H1 (cell line): ENCODE data around the gene GPR63. TPM values are rescaled to one million over a fixed set of nuclear protein-coding genes. Genes with fewer than 3 reads are reported as not detected.

ENCODE experiments used
- CTCF ChIA-PET: fragments of 300-600 bp; sonication (Branson Sonifier 250); formaldehyde crosslinking; loops from one replicate; lab custom pipeline; 2021; ENCODE audit not compliant: partially characterized antibody; lab: Charles Lee
- POLR2A ChIA-PET: fragments of 300-600 bp; sonication (Branson Sonifier 250); formaldehyde crosslinking; loops from one replicate; lab custom pipeline; 2021; ENCODE audit warnings: inconsistent platforms; ENCODE audit not compliant: partially characterized antibody; lab: Charles Lee
- DNase-seq, 2 experiments: peaks; one replicate each; pipeline versions ENCODE4 v3.0.0 to v3.0.0-alpha.2; 2010 to 2022; ENCODE audit warnings: low spot score in 2 of 2, low read depth in 1 of 2, mixed read lengths in 1 of 2
- FAIRE-seq: peaks from 2 replicates; lab custom pipeline; 2011; peaks lifted over from hg19 to GRCh38; lab: Jason Lieb, UNC
- H2AFZ ChIP-seq: 2 replicates; pipeline ENCODE4 v1.8.1; 2012; ENCODE audit warnings: low read length, inconsistent platforms
- H2AK5ac ChIP-seq: 2 replicates; pipeline ENCODE4 v1.6.1; 2013; ENCODE audit warnings: low read depth, low read length
- H2BK120ac ChIP-seq: replicated peaks from 2 replicates; pipeline ENCODE3; 2013; ENCODE audit warnings: low read depth, low read length, inconsistent platforms
- H2BK12ac ChIP-seq: 2 replicates; pipeline ENCODE4 v1.6.1; 2013; ENCODE audit warnings: low read depth, low read length
- H2BK15ac ChIP-seq: 2 replicates; pipeline ENCODE4 v1.6.1; 2013; ENCODE audit warnings: low read length
- H2BK20ac ChIP-seq: 2 replicates; pipeline ENCODE4 v1.6.1; 2013; ENCODE audit warnings: low read length
- H2BK5ac ChIP-seq: 2 replicates; pipeline ENCODE4 v1.6.1; 2013; ENCODE audit warnings: low read depth, low read length
- H3K14ac ChIP-seq: 2 replicates; pipeline ENCODE4 v1.6.1; 2013; ENCODE audit warnings: inconsistent platforms; ENCODE audit not compliant: insufficient read length
- H3K18ac ChIP-seq: 2 replicates; pipeline ENCODE4 v1.6.1; 2013; ENCODE audit warnings: low read length; ENCODE audit errors: extremely low read depth
- H3K23ac ChIP-seq: 2 replicates; pipeline ENCODE4 v1.6.1; 2013; ENCODE audit warnings: inconsistent platforms; ENCODE audit not compliant: insufficient read length
- H3K23me2 ChIP-seq: 2 replicates; pipeline ENCODE4 v1.6.1; 2013; ENCODE audit warnings: low read depth, low read length
- H3K27ac ChIP-seq: 2 replicates; pipeline ENCODE4 v1.6.1; 2011; ENCODE audit warnings: low read depth, low read length, inconsistent platforms
- H3K27me3 ChIP-seq, 4 experiments: replicated peaks in 1 of 4; 1 replicate in 1 of 4; 2 replicates in 3 of 4; pipeline versions ENCODE4 v1.6.1 to v1.8.1; 2011 to 2013; ENCODE audit warnings: low read length in 3 of 4, mild to moderate bottlenecking in 3 of 4, inconsistent platforms in 2 of 4, mixed read lengths in 2 of 4, moderate library complexity in 1 of 4; ENCODE audit not compliant: control insufficient read depth in 3 of 4, insufficient read depth in 3 of 4; ENCODE audit errors: extremely low read depth in 1 of 4
- H3K36me3 ChIP-seq, 4 experiments: 2 replicates each; pipeline versions ENCODE4 v1.6.1 to v1.8.1; 2011 to 2013; ENCODE audit warnings: mild to moderate bottlenecking in 4 of 4, low read length in 3 of 4, moderate library complexity in 2 of 4, control low read depth in 1 of 4, inconsistent platforms in 1 of 4; ENCODE audit not compliant: insufficient read depth in 4 of 4, control insufficient read depth in 2 of 4
- H3K4ac ChIP-seq: replicated peaks from 2 replicates; pipeline ENCODE3; 2013; ENCODE audit warnings: low read length, low read depth, mixed read lengths, inconsistent platforms; ENCODE audit not compliant: insufficient read length
- H3K4me1 ChIP-seq, 4 experiments: replicated peaks in 1 of 4; 1 replicate in 1 of 4; 2 replicates in 3 of 4; pipeline versions ENCODE4 v1.6.1 to v1.8.1; 2011 to 2013; ENCODE audit warnings: low read length in 3 of 4, inconsistent platforms in 2 of 4, mixed read lengths in 1 of 4; ENCODE audit not compliant: insufficient read depth in 4 of 4, control insufficient read depth in 3 of 4
- H3K4me2 ChIP-seq, 2 experiments: 2 replicates each; pipeline versions ENCODE4 v1.6.1 to v1.8.1; 2011 to 2013; ENCODE audit warnings: low read depth in 2 of 2, low read length in 2 of 2, control low read depth in 1 of 2, inconsistent platforms in 1 of 2, mild to moderate bottlenecking in 1 of 2; ENCODE audit not compliant: insufficient read depth in 1 of 2
- H3K4me3 ChIP-seq, 4 experiments: fragments of 200-600, 300-600 bp in 1 of 4; sonication (generic), shearing (Covaris generic), sonication (Bioruptor Twin) in 1 of 4; 2 replicates each; pipeline versions ENCODE4 v1.5.1 to v1.8.1; 2011 to 2016; ENCODE audit warnings: low read length in 4 of 4, low read depth in 3 of 4, control low read depth in 2 of 4, inconsistent platforms in 2 of 4, mild to moderate bottlenecking in 2 of 4, mixed read lengths in 1 of 4, moderate library complexity in 1 of 4; ENCODE audit not compliant: insufficient read depth in 2 of 4; ENCODE audit errors: extremely low read depth in 1 of 4
- H3K56ac ChIP-seq: replicated peaks from 2 replicates; pipeline ENCODE3; 2013; ENCODE audit warnings: low read depth, mild to moderate bottlenecking, mixed read lengths, low read length, inconsistent platforms; ENCODE audit not compliant: insufficient read length
- H3K79me1 ChIP-seq: 2 replicates; pipeline ENCODE4 v1.6.1; 2013; ENCODE audit warnings: low read depth, low read length, control low read depth
- H3K79me2 ChIP-seq, 2 experiments: 2 replicates each; pipeline versions ENCODE4 v1.6.1 to v1.8.1; 2012 to 2013; ENCODE audit warnings: low read length in 2 of 2, mild to moderate bottlenecking in 2 of 2, inconsistent platforms in 1 of 2; ENCODE audit not compliant: insufficient read depth in 2 of 2, control insufficient read depth in 1 of 2
- H3K9ac ChIP-seq, 4 experiments: replicated peaks in 1 of 4; 1 replicate in 1 of 4; 2 replicates in 3 of 4; pipeline versions ENCODE4 v1.6.1 to v1.8.1; 2011 to 2013; ENCODE audit warnings: low read depth in 3 of 4, low read length in 3 of 4, control low read depth in 2 of 4, mild to moderate bottlenecking in 2 of 4, moderate library complexity in 2 of 4, inconsistent platforms in 1 of 4; ENCODE audit errors: extremely low read depth in 1 of 4
- H3K9me3 ChIP-seq, 2 experiments: 2 replicates each; pipeline versions ENCODE4 v1.6.1 to v1.8.1; 2012 to 2013; ENCODE audit warnings: mild to moderate bottlenecking in 2 of 2, moderate library complexity in 2 of 2, control low read depth in 1 of 2, inconsistent platforms in 1 of 2, low read depth in 1 of 2, low read length in 1 of 2, mixed read lengths in 1 of 2; ENCODE audit not compliant: insufficient read depth in 2 of 2
- H4K20me1 ChIP-seq, 2 experiments: replicated peaks in 1 of 2; 2 replicates each; pipeline versions ENCODE3 to v1.8.1; 2011 to 2013; ENCODE audit warnings: inconsistent platforms in 2 of 2, low read length in 2 of 2, mild to moderate bottlenecking in 1 of 2; ENCODE audit not compliant: insufficient read depth in 2 of 2, control insufficient read depth in 1 of 2
- H4K5ac ChIP-seq: 2 replicates; pipeline ENCODE4 v1.6.1; 2013; ENCODE audit warnings: low read length, low read depth, mixed read lengths, inconsistent platforms; ENCODE audit not compliant: insufficient read length
- H4K8ac ChIP-seq: 2 replicates; pipeline ENCODE4 v1.8.0; 2013; ENCODE audit warnings: mild to moderate bottlenecking, moderate library complexity, low read length, inconsistent platforms; ENCODE audit not compliant: insufficient read depth; ENCODE audit errors: extremely low read depth
- H4K91ac ChIP-seq: replicated peaks from 2 replicates; pipeline ENCODE3; 2013; ENCODE audit warnings: low read length, mixed read lengths, inconsistent platforms; ENCODE audit not compliant: insufficient read length
- SP2 ChIP-seq: IDR thresholded peaks from 2 replicates; pipeline ENCODE4 v1.6.1; 2012; ENCODE audit warnings: mild to moderate bottlenecking, low read length, inconsistent platforms
- polyA plus RNA-seq, 7 experiments: library from polyadenylated mRNA; depleted of rRNA in 3 of 7; stranded (reverse) in 5 of 7; unstranded in 2 of 7; fragments of >200 nt in 5 of 7; fragments of 200-250 nt in 2 of 7; gene quantifications; 1 replicate in 5 of 7; 2 replicates in 1 of 7; 4 replicates in 1 of 7; pipeline versions ENCODE4 v1.2.1 to v1.2.3, GENCODE V29; 2011 to 2013; ENCODE audit warnings: missing spikeins in 2 of 7, mixed read lengths in 2 of 7
- total RNA-seq: library from RNA; stranded (reverse); fragmentation: NEBNext Ultra II Directional; extraction: Animal tissue kit (Norgen Biotek cat#: 25700); gene quantifications from 2 replicates; pipeline ENCODE4 v1.2.1, GENCODE V29; 2021
- TF ChIP-seq, protein P1 (sequence below): fragments of 300-600 bp; sonication (generic); IDR thresholded peaks from 2 replicates; pipeline ENCODE4 v1.7.1; 2012; ENCODE audit warnings: low read length, moderate library complexity, mild to moderate bottlenecking, inconsistent platforms; ENCODE audit not compliant: insufficient replicate concordance

The GPR63 gene
- total and polyA plus RNA-seq, 2 of the 8 experiments (the other 6 are each of a cell fraction or from before 2014, with no cell fraction given): 6.1 to 11.6 TPM

DNA sequence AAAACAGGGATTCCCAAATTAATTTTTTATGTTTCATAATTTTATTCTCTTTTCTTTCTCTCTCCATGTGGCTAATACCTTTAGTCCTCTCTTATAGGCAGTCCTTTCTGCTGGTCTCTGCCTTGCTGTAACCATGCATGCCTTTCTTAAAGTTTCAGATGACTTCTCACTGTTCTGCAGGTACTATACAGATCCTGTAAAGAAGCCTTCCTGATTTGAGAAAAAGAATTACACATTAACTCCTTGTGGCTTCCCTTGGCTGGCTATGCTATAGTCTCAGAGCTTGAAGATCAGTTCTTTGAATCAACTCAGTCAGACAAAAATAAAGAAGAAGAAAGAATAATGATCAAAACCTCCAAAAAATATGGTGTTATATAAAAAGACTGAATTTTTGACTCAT, 7.3 kb upstream of the GPR63 start:
- H2AFZ ChIP-seq: no peak overlapping the region
- no peak overlapping the region for H2BK12ac ChIP-seq
- no peaks in the 10 kb centered on the region for H3K36me3 ChIP-seq
- no peak overlapping the region for H3K56ac ChIP-seq
- no peak overlapping the region for H4K8ac ChIP-seq
- FAIRE-seq: no peak
- H3K9ac ChIP-seq: no peak overlapping the region
- H3K18ac ChIP-seq: no peak overlapping the region
- no peak overlapping the region for H3K4me3 ChIP-seq
- H2BK15ac ChIP-seq: no peak overlapping the region
- H4K20me1 ChIP-seq: no peaks in the 10 kb centered on the region
- H3K79me1 ChIP-seq: no peaks in the 10 kb centered on the region
- H2BK120ac ChIP-seq: no peak overlapping the region
- H3K4me2 ChIP-seq: no peak overlapping the region
- no peak overlapping the region for H2BK20ac ChIP-seq
- DNase-seq: no peak
- H3K79me2 ChIP-seq: no peaks in the 10 kb centered on the region
- H3K27ac ChIP-seq: no peak overlapping the region
- no peaks in the 10 kb centered on the region for H3K23me2 ChIP-seq
- H3K27me3 ChIP-seq: no peaks in the 10 kb centered on the region
- H2AK5ac ChIP-seq: no peak overlapping the region
- no peaks in the 10 kb centered on the region for H3K4me1 ChIP-seq
- H4K91ac ChIP-seq: no peak overlapping the region
- CTCF ChIA-PET: interaction anchor here (1.0 kb wide), 1 partner anchor 10 kb away, joined by 3 read pairs; no protein-coding TSS in a partner anchor
- POLR2A ChIA-PET: no interaction called here
- no peak overlapping the region for H3K4ac ChIP-seq
- no peak overlapping the region for H3K23ac ChIP-seq
- no peaks in the 10 kb centered on the region for H3K9me3 ChIP-seq
- H3K14ac ChIP-seq: no peak overlapping the region
- no peak overlapping the region for H4K5ac ChIP-seq
- no peak overlapping the region for H2BK5ac ChIP-seq
- TF ChIP-seq, protein P1, sequence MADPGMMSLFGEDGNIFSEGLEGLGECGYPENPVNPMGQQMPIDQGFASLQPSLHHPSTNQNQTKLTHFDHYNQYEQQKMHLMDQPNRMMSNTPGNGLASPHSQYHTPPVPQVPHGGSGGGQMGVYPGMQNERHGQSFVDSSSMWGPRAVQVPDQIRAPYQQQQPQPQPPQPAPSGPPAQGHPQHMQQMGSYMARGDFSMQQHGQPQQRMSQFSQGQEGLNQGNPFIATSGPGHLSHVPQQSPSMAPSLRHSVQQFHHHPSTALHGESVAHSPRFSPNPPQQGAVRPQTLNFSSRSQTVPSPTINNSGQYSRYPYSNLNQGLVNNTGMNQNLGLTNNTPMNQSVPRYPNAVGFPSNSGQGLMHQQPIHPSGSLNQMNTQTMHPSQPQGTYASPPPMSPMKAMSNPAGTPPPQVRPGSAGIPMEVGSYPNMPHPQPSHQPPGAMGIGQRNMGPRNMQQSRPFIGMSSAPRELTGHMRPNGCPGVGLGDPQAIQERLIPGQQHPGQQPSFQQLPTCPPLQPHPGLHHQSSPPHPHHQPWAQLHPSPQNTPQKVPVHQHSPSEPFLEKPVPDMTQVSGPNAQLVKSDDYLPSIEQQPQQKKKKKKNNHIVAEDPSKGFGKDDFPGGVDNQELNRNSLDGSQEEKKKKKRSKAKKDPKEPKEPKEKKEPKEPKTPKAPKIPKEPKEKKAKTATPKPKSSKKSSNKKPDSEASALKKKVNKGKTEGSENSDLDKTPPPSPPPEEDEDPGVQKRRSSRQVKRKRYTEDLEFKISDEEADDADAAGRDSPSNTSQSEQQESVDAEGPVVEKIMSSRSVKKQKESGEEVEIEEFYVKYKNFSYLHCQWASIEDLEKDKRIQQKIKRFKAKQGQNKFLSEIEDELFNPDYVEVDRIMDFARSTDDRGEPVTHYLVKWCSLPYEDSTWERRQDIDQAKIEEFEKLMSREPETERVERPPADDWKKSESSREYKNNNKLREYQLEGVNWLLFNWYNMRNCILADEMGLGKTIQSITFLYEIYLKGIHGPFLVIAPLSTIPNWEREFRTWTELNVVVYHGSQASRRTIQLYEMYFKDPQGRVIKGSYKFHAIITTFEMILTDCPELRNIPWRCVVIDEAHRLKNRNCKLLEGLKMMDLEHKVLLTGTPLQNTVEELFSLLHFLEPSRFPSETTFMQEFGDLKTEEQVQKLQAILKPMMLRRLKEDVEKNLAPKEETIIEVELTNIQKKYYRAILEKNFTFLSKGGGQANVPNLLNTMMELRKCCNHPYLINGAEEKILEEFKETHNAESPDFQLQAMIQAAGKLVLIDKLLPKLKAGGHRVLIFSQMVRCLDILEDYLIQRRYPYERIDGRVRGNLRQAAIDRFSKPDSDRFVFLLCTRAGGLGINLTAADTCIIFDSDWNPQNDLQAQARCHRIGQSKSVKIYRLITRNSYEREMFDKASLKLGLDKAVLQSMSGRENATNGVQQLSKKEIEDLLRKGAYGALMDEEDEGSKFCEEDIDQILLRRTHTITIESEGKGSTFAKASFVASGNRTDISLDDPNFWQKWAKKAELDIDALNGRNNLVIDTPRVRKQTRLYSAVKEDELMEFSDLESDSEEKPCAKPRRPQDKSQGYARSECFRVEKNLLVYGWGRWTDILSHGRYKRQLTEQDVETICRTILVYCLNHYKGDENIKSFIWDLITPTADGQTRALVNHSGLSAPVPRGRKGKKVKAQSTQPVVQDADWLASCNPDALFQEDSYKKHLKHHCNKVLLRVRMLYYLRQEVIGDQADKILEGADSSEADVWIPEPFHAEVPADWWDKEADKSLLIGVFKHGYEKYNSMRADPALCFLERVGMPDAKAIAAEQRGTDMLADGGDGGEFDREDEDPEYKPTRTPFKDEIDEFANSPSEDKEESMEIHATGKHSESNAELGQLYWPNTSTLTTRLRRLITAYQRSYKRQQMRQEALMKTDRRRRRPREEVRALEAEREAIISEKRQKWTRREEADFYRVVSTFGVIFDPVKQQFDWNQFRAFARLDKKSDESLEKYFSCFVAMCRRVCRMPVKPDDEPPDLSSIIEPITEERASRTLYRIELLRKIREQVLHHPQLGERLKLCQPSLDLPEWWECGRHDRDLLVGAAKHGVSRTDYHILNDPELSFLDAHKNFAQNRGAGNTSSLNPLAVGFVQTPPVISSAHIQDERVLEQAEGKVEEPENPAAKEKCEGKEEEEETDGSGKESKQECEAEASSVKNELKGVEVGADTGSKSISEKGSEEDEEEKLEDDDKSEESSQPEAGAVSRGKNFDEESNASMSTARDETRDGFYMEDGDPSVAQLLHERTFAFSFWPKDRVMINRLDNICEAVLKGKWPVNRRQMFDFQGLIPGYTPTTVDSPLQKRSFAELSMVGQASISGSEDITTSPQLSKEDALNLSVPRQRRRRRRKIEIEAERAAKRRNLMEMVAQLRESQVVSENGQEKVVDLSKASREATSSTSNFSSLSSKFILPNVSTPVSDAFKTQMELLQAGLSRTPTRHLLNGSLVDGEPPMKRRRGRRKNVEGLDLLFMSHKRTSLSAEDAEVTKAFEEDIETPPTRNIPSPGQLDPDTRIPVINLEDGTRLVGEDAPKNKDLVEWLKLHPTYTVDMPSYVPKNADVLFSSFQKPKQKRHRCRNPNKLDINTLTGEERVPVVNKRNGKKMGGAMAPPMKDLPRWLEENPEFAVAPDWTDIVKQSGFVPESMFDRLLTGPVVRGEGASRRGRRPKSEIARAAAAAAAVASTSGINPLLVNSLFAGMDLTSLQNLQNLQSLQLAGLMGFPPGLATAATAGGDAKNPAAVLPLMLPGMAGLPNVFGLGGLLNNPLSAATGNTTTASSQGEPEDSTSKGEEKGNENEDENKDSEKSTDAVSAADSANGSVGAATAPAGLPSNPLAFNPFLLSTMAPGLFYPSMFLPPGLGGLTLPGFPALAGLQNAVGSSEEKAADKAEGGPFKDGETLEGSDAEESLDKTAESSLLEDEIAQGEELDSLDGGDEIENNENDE: no peak
- no peak for TF ChIP-seq SP2
